Measurements from ENCODE around the gene SNX22. TPM values are rescaled to one million over a fixed set of nuclear protein-coding genes. Genes with fewer than 3 reads are reported as not detected.

The SNX22 gene
- total RNA-seq, 1 experiment from 2014 or later: 2.6 TPM

- intact Hi-C loops (cut with micrococcal nuclease; ENCODE audit: unreplicated experiment): no loop called here
- TF ChIP-seq CTCF (conservative IDR thresholded peaks at IDR 0.05; ENCODE audit: low read depth, low read length): no peak
- no peak for TF ChIP-seq EZH2 (IDR thresholded peaks at IDR 0.05; ENCODE audit: borderline replicate concordance, low read depth, low read length, poor library complexity, severe bottlenecking)
- no TSS peak for BruUV-seq (replicated peaks)
- no peaks in the 10 kb centered on the region for H3K9me3 ChIP-seq (ENCODE audit: low read depth, low read length, poor library complexity, severe bottlenecking)
- CTCF ChIA-PET: interaction anchor here (0.7 kb wide), 1 partner anchor 96 kb away, joined by 6 read pairs; no protein-coding TSS in a partner anchor
- H3K4me1 ChIP-seq (ENCODE audit: insufficient read depth, low read length, poor library complexity, severe bottlenecking): peaks cover 18% of the 10 kb centered on the region
- peak; percentile 58 for DNase-seq (ENCODE audit: low spot score)
- H3K36me3 ChIP-seq (ENCODE audit: insufficient read depth, low read length, poor library complexity, severe bottlenecking): no peaks in the 10 kb centered on the region
- POLR2A ChIA-PET (ENCODE audit: low non-redundant PET): no interaction called here
- H3K4me3 ChIP-seq (ENCODE audit: low read depth, low read length, poor library complexity, severe bottlenecking): no peak overlapping the region
- no peaks in the 10 kb centered on the region for H3K27me3 ChIP-seq (replicated peaks; ENCODE audit: insufficient read depth, low read depth, low read length, poor library complexity)
- no peak overlapping the region for H3K27ac ChIP-seq (ENCODE audit: low read depth, low read length, poor library complexity, severe bottlenecking)
Observed at GRCh38 chr15:64146885-64147681, 4.4 kb upstream of the SNX22 start.

- ChIA-PET CTCF (interaction anchor here (0.6 kb wide), 1 partner anchor 14 kb away, joined by 6 read pairs; the partner anchor contains the start of gene PPIB), POLR2A (ENCODE audit: low non-redundant PET) (no interaction called here)
- H3K27me3 ChIP-seq (replicated peaks; ENCODE audit: insufficient read depth, low read depth, low read length, poor library complexity): no peaks in the 10 kb centered on the region
- no TSS peak for BruUV-seq (replicated peaks)
- peaks cover 29% of the 10 kb centered on the region for H3K4me1 ChIP-seq (ENCODE audit: insufficient read depth, low read length, poor library complexity, severe bottlenecking)
- H3K36me3 ChIP-seq (ENCODE audit: insufficient read depth, low read length, poor library complexity, severe bottlenecking): no peaks in the 10 kb centered on the region
- DNase-seq (ENCODE audit: low spot score): no peak
- H3K9me3 ChIP-seq (ENCODE audit: low read depth, low read length, poor library complexity, severe bottlenecking): no peaks in the 10 kb centered on the region
- no peak overlapping the region for H3K27ac ChIP-seq (ENCODE audit: low read depth, low read length, poor library complexity, severe bottlenecking)
- H3K4me3 ChIP-seq (ENCODE audit: low read depth, low read length, poor library complexity, severe bottlenecking): no peak overlapping the region
- intact Hi-C loops (cut with micrococcal nuclease; ENCODE audit: unreplicated experiment): no loop called here
- TF ChIP-seq CTCF (conservative IDR thresholded peaks at IDR 0.05; ENCODE audit: low read depth, low read length): no peak
- no peak for TF ChIP-seq EZH2 (IDR thresholded peaks at IDR 0.05; ENCODE audit: borderline replicate concordance, low read depth, low read length, poor library complexity, severe bottlenecking)
Observed at GRCh38 chr15:64148168-64148567, 3.4 kb upstream of the SNX22 start.

- no TSS peak for BruUV-seq (replicated peaks)
- ChIA-PET POLR2A (ENCODE audit: low non-redundant PET) (no interaction called here), CTCF (interaction anchor here (0.6 kb wide), 1 partner anchor 14 kb away, joined by 6 read pairs; the partner anchor contains the start of gene PPIB)
Observed at GRCh38 chr15:64148581-64148980, 3.0 kb upstream of the SNX22 start.

More at GRCh38 chr15:64148581-64148980, 3.0 kb upstream of the SNX22 start:
- no peak for DNase-seq (ENCODE audit: low spot score)
- TF ChIP-seq CTCF (conservative IDR thresholded peaks at IDR 0.05; ENCODE audit: low read depth, low read length): no peak
- intact Hi-C loops (cut with micrococcal nuclease; ENCODE audit: unreplicated experiment): no loop called here
- Histone ChIP-seq H3K4me1 (ENCODE audit: insufficient read depth, low read length, poor library complexity, severe bottlenecking) (peaks cover 31% of the 10 kb centered on the region), H3K36me3 (ENCODE audit: insufficient read depth, low read length, poor library complexity, severe bottlenecking) (no peaks in the 10 kb centered on the region), H3K4me3 (ENCODE audit: low read depth, low read length, poor library complexity, severe bottlenecking) (no peak overlapping the region), H3K27me3 (replicated peaks; ENCODE audit: insufficient read depth, low read depth, low read length, poor library complexity) (no peaks in the 10 kb centered on the region), H3K9me3 (ENCODE audit: low read depth, low read length, poor library complexity, severe bottlenecking) (no peaks in the 10 kb centered on the region), H3K27ac (ENCODE audit: low read depth, low read length, poor library complexity, severe bottlenecking) (no peak overlapping the region)

Measured in A673 (cell line).